ENCODE results near the gene MRC1.

MRC1 gene

GRCh38 chr10:17835688-17836087 lies 26.5 kb downstream of the MRC1 start:
- H3K36me3 ChIP-seq (ENCODE audit: low read depth) = no peaks in the 10 kb centered on the region
- no peaks in the 10 kb centered on the region for H3K27me3 ChIP-seq (ENCODE audit: insufficient read depth, poor library complexity, severe bottlenecking)
- TF ChIP-seq CTCF (IDR thresholded peaks at IDR 0.05; ENCODE audit: poor library complexity, severe bottlenecking) = peak; percentile 23
- H3K4me1 ChIP-seq (ENCODE audit: insufficient read depth, poor library complexity, severe bottlenecking) = peaks cover 29% of the 10 kb centered on the region
- peak overlapping the region; percentile 64 for H3K27ac ChIP-seq (ENCODE audit: poor library complexity, severe bottlenecking)
- no peaks in the 10 kb centered on the region for H3K9me3 ChIP-seq (ENCODE audit: severe bottlenecking)
- peak; percentile 99 for ATAC-seq (ENCODE audit: low read depth)
- DNase-seq (ENCODE audit: low spot score) = peak; percentile 81
- H3K4me3 ChIP-seq (ENCODE audit: severe bottlenecking) = no peak overlapping the region

GRCh38 chr10:17836942-17837341 lies 27.8 kb downstream of the MRC1 start:
- H3K4me1 ChIP-seq (ENCODE audit: insufficient read depth, poor library complexity, severe bottlenecking) = peaks cover 35% of the 10 kb centered on the region
- TF ChIP-seq CTCF (IDR thresholded peaks at IDR 0.05; ENCODE audit: poor library complexity, severe bottlenecking) = no peak
- no peak for DNase-seq (ENCODE audit: low spot score)
- peak overlapping the region; percentile 64 for H3K27ac ChIP-seq (ENCODE audit: poor library complexity, severe bottlenecking)
- no peak for ATAC-seq (ENCODE audit: low read depth)
- H3K36me3 ChIP-seq (ENCODE audit: low read depth) = no peaks in the 10 kb centered on the region
- H3K9me3 ChIP-seq (ENCODE audit: severe bottlenecking) = no peaks in the 10 kb centered on the region
- no peaks in the 10 kb centered on the region for H3K27me3 ChIP-seq (ENCODE audit: insufficient read depth, poor library complexity, severe bottlenecking)
- no peak overlapping the region for H3K4me3 ChIP-seq (ENCODE audit: severe bottlenecking)

GRCh38 chr10:17838080-17838648 lies 29.0 kb downstream of the MRC1 start:
- ATAC-seq (ENCODE audit: low read depth) = no peak
- DNase-seq (ENCODE audit: low spot score) = no peak
- no peaks in the 10 kb centered on the region for H3K9me3 ChIP-seq (ENCODE audit: severe bottlenecking)
- H3K4me3 ChIP-seq (ENCODE audit: severe bottlenecking) = no peak overlapping the region
- no peak for TF ChIP-seq CTCF (IDR thresholded peaks at IDR 0.05; ENCODE audit: poor library complexity, severe bottlenecking)
- H3K27me3 ChIP-seq (ENCODE audit: insufficient read depth, poor library complexity, severe bottlenecking) = no peaks in the 10 kb centered on the region
- H3K4me1 ChIP-seq (ENCODE audit: insufficient read depth, poor library complexity, severe bottlenecking) = peaks cover 35% of the 10 kb centered on the region
- no peaks in the 10 kb centered on the region for H3K36me3 ChIP-seq (ENCODE audit: low read depth)
- H3K27ac ChIP-seq (ENCODE audit: poor library complexity, severe bottlenecking) = no peak overlapping the region

- Histone ChIP-seq H3K9me3 (ENCODE audit: severe bottlenecking) (no peaks in the 10 kb centered on the region), H3K27me3 (ENCODE audit: insufficient read depth, poor library complexity, severe bottlenecking) (no peaks in the 10 kb centered on the region), H3K36me3 (ENCODE audit: low read depth) (no peaks in the 10 kb centered on the region), H3K4me3 (ENCODE audit: severe bottlenecking) (no peak overlapping the region), H3K27ac (ENCODE audit: poor library complexity, severe bottlenecking) (no peak overlapping the region), H3K4me1 (ENCODE audit: insufficient read depth, poor library complexity, severe bottlenecking) (peaks cover 17% of the 10 kb centered on the region)
- DNase-seq (ENCODE audit: low spot score) (no peak), ATAC-seq (ENCODE audit: low read depth) (peak; percentile 53)
- TF ChIP-seq CTCF (IDR thresholded peaks at IDR 0.05; ENCODE audit: poor library complexity, severe bottlenecking) = no peak
Observed at GRCh38 chr10:17841050-17841449, 31.9 kb downstream of the MRC1 start.

- Histone ChIP-seq H3K4me1 (ENCODE audit: insufficient read depth, poor library complexity, severe bottlenecking) (peaks cover 6% of the 10 kb centered on the region), H3K36me3 (ENCODE audit: low read depth) (no peaks in the 10 kb centered on the region), H3K27me3 (ENCODE audit: insufficient read depth, poor library complexity, severe bottlenecking) (no peaks in the 10 kb centered on the region), H3K27ac (ENCODE audit: poor library complexity, severe bottlenecking) (no peak overlapping the region), H3K9me3 (ENCODE audit: severe bottlenecking) (no peaks in the 10 kb centered on the region), H3K4me3 (ENCODE audit: severe bottlenecking) (no peak overlapping the region)
- DNase-seq (ENCODE audit: low spot score) (no peak), ATAC-seq (ENCODE audit: low read depth) (no peak)
- TF ChIP-seq CTCF (IDR thresholded peaks at IDR 0.05; ENCODE audit: poor library complexity, severe bottlenecking) = no peak
Observed at GRCh38 chr10:17842641-17843040, 33.5 kb downstream of the MRC1 start.
